Esophagus squamous epithelium (tissue), 5 donors: ENCODE results near the gene WIPF3. TPM values are rescaled to one million over a fixed set of nuclear protein-coding genes. Genes with fewer than 3 reads are reported as not detected.

Experiments used
- DNase-seq: peaks from one replicate; lab custom pipeline; 2025; lab: John Stamatoyannopoulos, UW
- H3K27ac ChIP-seq, 4 donors: fragments of 200-600 bp; sonication (generic); one replicate each; pipeline ENCODE4 v1.5.1; 2016 to 2019; ENCODE audit warnings: mild to moderate bottlenecking in 1 of 4
- H3K27me3 ChIP-seq, 4 donors: fragments of 200-600 bp; sonication (generic); 1 replicate in 3 of 4; 2 replicates in 1 of 4; pipeline versions ENCODE4 v1.5.1 to v1.6.0; 2017 to 2021; ENCODE audit warnings: antibody characterized with exemption in 1 of 4
- H3K36me3 ChIP-seq, 3 donors: fragments of 200-600 bp; sonication (generic); one replicate each; pipeline ENCODE4 v1.5.1; 2016 to 2019
- H3K4me1 ChIP-seq, 3 donors: fragments of 200-600 bp; sonication (generic); one replicate each; pipeline ENCODE4 v1.5.1; 2017 to 2019
- H3K4me3 ChIP-seq, 4 donors: fragments of 200-600 bp; sonication (generic); 1 replicate in 3 of 4; 2 replicates in 1 of 4; pipeline ENCODE4 v1.5.1; 2016 to 2019; ENCODE audit warnings: mild to moderate bottlenecking in 2 of 4, moderate library complexity in 1 of 4
- H3K9me3 ChIP-seq, 3 donors: fragments of 200-600 bp; sonication (generic); one replicate each; pipeline ENCODE4 v1.5.1; 2016 to 2019
- POLR2A ChIP-seq, 4 donors: fragments of 450-650 bp; IDR thresholded peaks; one replicate each; pipeline ENCODE4 v1.6.1; 2017; ENCODE audit warnings: antibody characterized with exemption in 4 of 4, mild to moderate bottlenecking in 4 of 4, moderate library complexity in 3 of 4
- WGBS, 2 donors: methylation state at CpG; one replicate each; pipeline ENCODE4 v1.1.5; 2018; 5-methylcytosine and 5-hydroxymethylcytosine counted together
- intact Hi-C: fragments of 100-400 bp; cut with DNase I; formaldehyde crosslinking; loops from one replicate; pipeline ENCODE4 v1.15.0; 2022
- total RNA-seq, 4 donors: library from RNA; depleted of rRNA; stranded (reverse); fragments of >200 nt; gene quantifications; one replicate each; pipeline ENCODE4 v1.1.0, GENCODE V29; 2016
- TF ChIP-seq, protein P1 (sequence below), 6 experiments: fragments of 450-650 bp in 4 of 6; fragments of 200-600 bp in 2 of 6; sonication (generic) in 2 of 6; IDR thresholded peaks; one replicate each; pipeline ENCODE4 v1.5.1; 2016 to 2019; ENCODE audit warnings: antibody characterized with exemption in 6 of 6, mild to moderate bottlenecking in 4 of 6, moderate library complexity in 4 of 6
- donor health status: DM: yes; HTN: yes; CAD: no.

Gene WIPF3
- total RNA-seq, 4 donors from 2014 or later = 0.18 to 1.1 (median 0.61) TPM; not detected in 1

- H3K27me3 ChIP-seq = no peaks in the 10 kb centered on the region
- DNase-seq = no peak
- intact Hi-C loops = no loop called here
- TF ChIP-seq POLR2A (IDR thresholded peaks at IDR 0.05) = no peak
- TF ChIP-seq, protein P1, sequence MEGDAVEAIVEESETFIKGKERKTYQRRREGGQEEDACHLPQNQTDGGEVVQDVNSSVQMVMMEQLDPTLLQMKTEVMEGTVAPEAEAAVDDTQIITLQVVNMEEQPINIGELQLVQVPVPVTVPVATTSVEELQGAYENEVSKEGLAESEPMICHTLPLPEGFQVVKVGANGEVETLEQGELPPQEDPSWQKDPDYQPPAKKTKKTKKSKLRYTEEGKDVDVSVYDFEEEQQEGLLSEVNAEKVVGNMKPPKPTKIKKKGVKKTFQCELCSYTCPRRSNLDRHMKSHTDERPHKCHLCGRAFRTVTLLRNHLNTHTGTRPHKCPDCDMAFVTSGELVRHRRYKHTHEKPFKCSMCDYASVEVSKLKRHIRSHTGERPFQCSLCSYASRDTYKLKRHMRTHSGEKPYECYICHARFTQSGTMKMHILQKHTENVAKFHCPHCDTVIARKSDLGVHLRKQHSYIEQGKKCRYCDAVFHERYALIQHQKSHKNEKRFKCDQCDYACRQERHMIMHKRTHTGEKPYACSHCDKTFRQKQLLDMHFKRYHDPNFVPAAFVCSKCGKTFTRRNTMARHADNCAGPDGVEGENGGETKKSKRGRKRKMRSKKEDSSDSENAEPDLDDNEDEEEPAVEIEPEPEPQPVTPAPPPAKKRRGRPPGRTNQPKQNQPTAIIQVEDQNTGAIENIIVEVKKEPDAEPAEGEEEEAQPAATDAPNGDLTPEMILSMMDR (IDR thresholded peaks at IDR 0.05) = no peak
- WGBS, 2 donors = 65 to 68% methylated on average over 2 to 4 of the region's 4 CpGs
- H3K4me3 ChIP-seq = no peak overlapping the region
- no peaks in the 10 kb centered on the region for H3K9me3 ChIP-seq
- H3K4me1 ChIP-seq = no peaks in the 10 kb centered on the region
- H3K36me3 ChIP-seq = peaks cover 0 to 15% (median 8%) of the 10 kb centered on the region in 3 donors
- no peak overlapping the region for H3K27ac ChIP-seq
Observed at GRCh38 chr7:29917641-29918040, 111.3 kb downstream of the WIPF3 start.

GRCh38 chr7:29918850-29919249 lies 112.5 kb downstream of the WIPF3 start:
- intact Hi-C loops = no loop called here

DNA sequence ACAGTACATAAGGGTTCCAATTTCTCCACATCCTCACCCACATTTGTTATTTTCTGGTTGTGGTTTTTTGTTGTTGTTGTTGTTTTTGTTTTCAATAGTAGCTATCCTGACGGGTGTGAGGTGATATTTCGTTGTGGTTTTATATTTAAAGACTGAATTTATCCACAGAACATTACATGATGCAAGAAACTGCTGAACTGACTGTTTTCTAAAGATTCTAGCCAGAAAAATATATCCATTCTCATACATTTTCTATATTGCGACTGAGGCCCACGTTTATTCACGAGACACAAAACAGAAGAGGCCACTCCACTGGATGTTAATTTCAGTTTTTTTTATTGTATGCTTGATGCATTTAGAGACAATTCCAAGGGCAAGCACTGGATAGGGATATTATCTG lies 113.5 kb downstream of the WIPF3 start:
- intact Hi-C loops = loop anchor here (10.0 kb wide), 2 partner anchors 165 to 275 kb away; no protein-coding TSS in a partner anchor
- Histone ChIP-seq H3K4me3 (no peak overlapping the region), H3K27ac (no peak overlapping the region), H3K27me3 (no peaks in the 10 kb centered on the region), H3K4me1 (no peaks in the 10 kb centered on the region), H3K9me3 (no peaks in the 10 kb centered on the region), H3K36me3 (peaks cover 0 to 36% (median 8%) of the 10 kb centered on the region in 3 donors)
- no peak for TF ChIP-seq POLR2A (IDR thresholded peaks at IDR 0.05)
- TF ChIP-seq, protein P1 (IDR thresholded peaks at IDR 0.05) = no peak
- DNase-seq = no peak
- 81 to 85% methylated on average over 5 of the region's 5 CpGs for WGBS, 2 donors

More at GRCh38 chr7:29918850-29919249, 112.5 kb downstream of the WIPF3 start:
- Histone ChIP-seq H3K36me3 (peaks cover 0 to 27% (median 8%) of the 10 kb centered on the region in 3 donors), H3K27ac (no peak overlapping the region), H3K27me3 (no peaks in the 10 kb centered on the region), H3K9me3 (no peaks in the 10 kb centered on the region), H3K4me3 (no peak overlapping the region), H3K4me1 (no peaks in the 10 kb centered on the region)
- no peak for DNase-seq
- WGBS, 2 donors = 63 to 80% methylated on average over 4 of the region's 4 CpGs
- TF ChIP-seq, protein P1 (IDR thresholded peaks at IDR 0.05) = no peak
- no peak for TF ChIP-seq POLR2A (IDR thresholded peaks at IDR 0.05)

DNA sequence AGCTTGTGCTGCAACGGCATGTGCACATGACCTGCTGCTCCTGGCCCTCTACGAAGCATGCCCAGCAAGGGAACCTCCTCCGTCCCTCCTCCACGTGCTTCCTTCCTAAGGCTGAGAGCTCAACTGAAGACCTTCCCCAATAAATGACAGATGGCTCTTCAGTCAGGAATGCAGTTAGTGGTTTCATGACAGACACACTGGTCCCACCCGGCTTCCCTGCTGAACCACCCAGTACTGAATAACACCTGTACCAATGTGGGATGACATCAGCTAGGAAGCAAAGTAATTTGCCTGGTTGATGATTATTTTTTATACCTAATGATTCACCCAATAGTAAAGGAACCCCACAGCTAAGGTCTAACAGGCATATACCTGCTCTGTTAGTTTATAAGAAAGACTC lies 114.2 kb downstream of the WIPF3 start:
- H3K27ac ChIP-seq = no peak overlapping the region
- H3K36me3 ChIP-seq = peaks cover 0 to 41% (median 8%) of the 10 kb centered on the region in 3 donors
- DNase-seq = no peak
- no peak overlapping the region for H3K4me3 ChIP-seq
- H3K9me3 ChIP-seq = no peaks in the 10 kb centered on the region
- intact Hi-C loops = loop anchor here (10.0 kb wide), 2 partner anchors 166 to 276 kb away; no protein-coding TSS in a partner anchor
- TF ChIP-seq POLR2A (IDR thresholded peaks at IDR 0.05) = no peak
- TF ChIP-seq, protein P1 (IDR thresholded peaks at IDR 0.05) = no peak
- no peaks in the 10 kb centered on the region for H3K27me3 ChIP-seq
- 65 to 77% methylated on average over 3 to 5 of the region's 5 CpGs for WGBS, 2 donors
- no peaks in the 10 kb centered on the region for H3K4me1 ChIP-seq

GRCh38 chr7:29921404-29922010 lies 115.2 kb downstream of the WIPF3 start:
- intact Hi-C loops = loop anchor here (10.0 kb wide), 2 partner anchors 167 to 277 kb away; no protein-coding TSS in a partner anchor
- no peak overlapping the region for H3K4me3 ChIP-seq
- DNase-seq = no peak

More at GRCh38 chr7:29921404-29922010, 115.2 kb downstream of the WIPF3 start:
- Histone ChIP-seq H3K27me3 (no peaks in the 10 kb centered on the region), H3K9me3 (no peaks in the 10 kb centered on the region), H3K36me3 (peaks cover 0 to 48% (median 8%) of the 10 kb centered on the region in 3 donors), H3K4me1 (no peaks in the 10 kb centered on the region), H3K27ac (no peak overlapping the region)
- WGBS, 2 donors = 45 to 51% methylated on average over 4 of the region's 4 CpGs
- TF ChIP-seq, protein P1 (IDR thresholded peaks at IDR 0.05) = peak; percentile 43 to 90 (median 80)
- no peak for TF ChIP-seq POLR2A (IDR thresholded peaks at IDR 0.05)
